ENCODE results near the gene DNAJB6.

The DNAJB6 gene

GRCh38 chr7:157428554-157428945, 91.7 kb downstream of the DNAJB6 start:
- no peak for DNase-seq (ENCODE audit: low read depth)

GRCh38 chr7:157429001-157429679, 92.3 kb downstream of the DNAJB6 start:
- no peak for DNase-seq (ENCODE audit: low read depth)

GRCh38 chr7:157429680-157430224, 92.9 kb downstream of the DNAJB6 start:
- no peak for DNase-seq (ENCODE audit: low read depth)

- no peak for DNase-seq (ENCODE audit: low read depth)
These were observed 93.9 kb downstream of the DNAJB6 start for GRCh38 chr7:157430721-157431120.

- no peak for DNase-seq (ENCODE audit: low read depth)
These were observed 94.6 kb downstream of the DNAJB6 start for GRCh38 chr7:157431173-157431950.

- no peak for DNase-seq (ENCODE audit: low read depth)
These were observed 95.2 kb downstream of the DNAJB6 start for GRCh38 chr7:157431951-157432540.

GRCh38 chr7:157432541-157432956, 95.7 kb downstream of the DNAJB6 start:
- DNase-seq (ENCODE audit: low read depth): no peak

- DNase-seq (ENCODE audit: low read depth): no peak
These were observed 96.3 kb downstream of the DNAJB6 start for GRCh38 chr7:157432957-157433576.

- DNase-seq (ENCODE audit: low read depth): no peak
These were observed 96.8 kb downstream of the DNAJB6 start for GRCh38 chr7:157433628-157434027.

GRCh38 chr7:157434231-157434630, 97.4 kb downstream of the DNAJB6 start:
- no peak for DNase-seq (ENCODE audit: low read depth)

- no peak for DNase-seq (ENCODE audit: low read depth)
These were observed 97.9 kb downstream of the DNAJB6 start for GRCh38 chr7:157434701-157435100.

GRCh38 chr7:157436076-157436475, 99.3 kb downstream of the DNAJB6 start:
- no peak for DNase-seq (ENCODE audit: low read depth)

GRCh38 chr7:157436763-157437480, 100.1 kb downstream of the DNAJB6 start:
- no peak for DNase-seq (ENCODE audit: low read depth)

GRCh38 chr7:157437519-157438061, 100.8 kb downstream of the DNAJB6 start:
- DNase-seq (ENCODE audit: low read depth): no peak

GRCh38 chr7:157438121-157439025, 101.6 kb downstream of the DNAJB6 start:
- DNase-seq (ENCODE audit: low read depth): no peak

- DNase-seq (ENCODE audit: low read depth): no peak
These were observed 102.3 kb downstream of the DNAJB6 start for GRCh38 chr7:157439149-157439548.

GRCh38 chr7:157439761-157440160, 103.0 kb downstream of the DNAJB6 start:
- DNase-seq (ENCODE audit: low read depth): no peak

GRCh38 chr7:157440346-157441022, 103.7 kb downstream of the DNAJB6 start:
- DNase-seq (ENCODE audit: low read depth): no peak

- no peak for DNase-seq (ENCODE audit: low read depth)
These were observed 104.2 kb downstream of the DNAJB6 start for GRCh38 chr7:157441023-157441399.

GRCh38 chr7:157442456-157442855, 105.7 kb downstream of the DNAJB6 start:
- DNase-seq (ENCODE audit: low read depth): no peak
